Astrocyte of the cerebellum (primary cell): ENCODE results near the gene IL12RB2.
"Not testable (repeated sequence)": the region's sequence is repeated elsewhere in the genome, so short reads cannot be mapped to it uniquely, and the experiment has no call there.

Source experiments
- DNase-seq: peaks from one replicate; pipeline ENCODE4 v3.0.0-alpha.2; 2011; ENCODE audit warnings: low read depth
- H3K4me3 ChIP-seq: 2 replicates; pipeline ENCODE4 v1.5.1; 2011; ENCODE audit warnings: mild to moderate bottlenecking, low read depth, low read length, moderate library complexity
- in situ Hi-C: cut with HindIII; loops from 2 replicates; pipeline ENCODE4 v1.10.0; 2017; ENCODE audit warnings: low sequenced_read_pairs
- TF ChIP-seq, protein P1 (sequence below): IDR thresholded peaks from 2 replicates; pipeline ENCODE4 v1.5.1; 2012; ENCODE audit warnings: low read length, low read depth, moderate library complexity, mild to moderate bottlenecking; ENCODE audit errors: missing control alignments

Gene IL12RB2

DNA sequence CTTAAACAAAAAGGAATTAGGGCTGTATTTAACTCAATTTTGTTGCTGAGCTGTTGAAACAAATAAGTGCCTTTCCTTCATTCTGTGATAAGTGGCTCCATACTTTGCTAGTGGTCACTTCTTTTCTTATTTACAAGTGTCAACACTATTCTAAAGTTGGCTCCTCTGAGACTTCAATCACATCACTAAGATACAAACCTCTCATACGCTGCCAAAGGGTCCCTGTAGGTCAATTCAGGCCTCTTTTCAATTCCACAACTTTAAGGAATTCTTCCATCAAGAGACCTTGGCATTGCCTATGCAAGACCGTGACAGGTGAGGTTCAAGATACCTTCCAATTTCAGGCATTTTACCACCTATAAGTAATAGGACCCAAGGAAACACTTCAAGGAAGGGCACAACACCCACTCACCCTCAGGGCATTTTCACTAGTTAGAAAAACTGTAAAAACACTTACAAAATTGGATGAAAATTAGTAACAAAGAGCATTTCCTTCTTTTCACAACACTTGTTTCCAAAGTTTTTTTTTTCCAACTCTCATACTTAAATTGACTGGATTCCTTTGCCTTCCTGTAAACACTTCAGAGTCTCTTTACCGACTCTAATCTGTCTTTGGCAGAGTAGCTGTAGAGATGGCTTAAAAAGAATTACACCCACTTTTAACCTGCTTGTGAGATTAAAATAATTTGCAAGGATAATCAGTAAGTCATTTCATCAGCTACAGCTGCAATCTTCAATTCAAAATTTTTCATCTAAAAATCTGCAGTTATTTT, 98.0 kb downstream of the IL12RB2 start:
- no peak for DNase-seq
- in situ Hi-C loops, result no loop called here
- TF ChIP-seq, protein P1, sequence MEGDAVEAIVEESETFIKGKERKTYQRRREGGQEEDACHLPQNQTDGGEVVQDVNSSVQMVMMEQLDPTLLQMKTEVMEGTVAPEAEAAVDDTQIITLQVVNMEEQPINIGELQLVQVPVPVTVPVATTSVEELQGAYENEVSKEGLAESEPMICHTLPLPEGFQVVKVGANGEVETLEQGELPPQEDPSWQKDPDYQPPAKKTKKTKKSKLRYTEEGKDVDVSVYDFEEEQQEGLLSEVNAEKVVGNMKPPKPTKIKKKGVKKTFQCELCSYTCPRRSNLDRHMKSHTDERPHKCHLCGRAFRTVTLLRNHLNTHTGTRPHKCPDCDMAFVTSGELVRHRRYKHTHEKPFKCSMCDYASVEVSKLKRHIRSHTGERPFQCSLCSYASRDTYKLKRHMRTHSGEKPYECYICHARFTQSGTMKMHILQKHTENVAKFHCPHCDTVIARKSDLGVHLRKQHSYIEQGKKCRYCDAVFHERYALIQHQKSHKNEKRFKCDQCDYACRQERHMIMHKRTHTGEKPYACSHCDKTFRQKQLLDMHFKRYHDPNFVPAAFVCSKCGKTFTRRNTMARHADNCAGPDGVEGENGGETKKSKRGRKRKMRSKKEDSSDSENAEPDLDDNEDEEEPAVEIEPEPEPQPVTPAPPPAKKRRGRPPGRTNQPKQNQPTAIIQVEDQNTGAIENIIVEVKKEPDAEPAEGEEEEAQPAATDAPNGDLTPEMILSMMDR, result no peak
- H3K4me3 ChIP-seq, result no peak overlapping the region

DNA sequence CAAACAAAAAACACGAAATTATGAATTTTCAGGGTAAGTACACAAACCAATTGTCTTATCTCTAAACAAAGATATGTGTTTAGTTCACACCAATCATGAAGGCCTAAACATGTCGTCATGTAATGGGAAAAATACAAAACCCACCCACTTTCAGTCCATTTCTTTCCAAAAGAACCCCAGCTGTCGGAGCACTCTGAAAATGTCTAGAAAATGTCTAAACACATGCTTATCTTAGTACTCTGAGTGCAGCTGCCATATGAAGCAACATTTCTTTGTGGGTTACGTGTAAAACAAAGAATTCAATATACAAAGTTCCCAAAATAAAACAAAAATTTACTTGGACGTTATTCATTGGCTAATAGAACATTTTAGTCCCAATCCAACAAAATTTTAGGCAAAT, 99.8 kb downstream of the IL12RB2 start:
- TF ChIP-seq, protein P1, result no peak
- in situ Hi-C loops, result no loop called here

DNA sequence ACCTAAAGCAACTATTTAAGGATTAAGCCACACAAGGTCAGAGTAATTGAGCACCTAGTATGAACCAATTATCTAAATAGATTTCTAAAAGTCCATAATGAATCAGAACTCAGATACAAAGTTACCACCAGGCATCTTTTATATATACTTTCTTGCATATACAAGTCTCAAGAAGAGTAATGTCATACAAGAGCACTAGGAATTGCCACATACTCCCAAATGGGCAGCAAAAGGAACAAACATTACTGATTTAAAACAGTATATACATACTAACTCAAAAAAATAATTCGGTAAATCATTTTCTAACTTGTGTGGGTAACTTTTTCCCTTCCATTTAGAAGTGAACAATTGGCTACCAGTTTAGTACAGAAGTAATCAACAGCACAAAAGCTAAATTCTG, 100.5 kb downstream of the IL12RB2 start:
- H3K4me3 ChIP-seq, result no peak overlapping the region
- DNase-seq, result no peak
- TF ChIP-seq, protein P1, result no peak
- in situ Hi-C loops, result no loop called here

More for the DNA sequence above, 99.8 kb downstream of the IL12RB2 start:
- H3K4me3 ChIP-seq, result no peak overlapping the region
- DNase-seq, result no peak

DNA sequence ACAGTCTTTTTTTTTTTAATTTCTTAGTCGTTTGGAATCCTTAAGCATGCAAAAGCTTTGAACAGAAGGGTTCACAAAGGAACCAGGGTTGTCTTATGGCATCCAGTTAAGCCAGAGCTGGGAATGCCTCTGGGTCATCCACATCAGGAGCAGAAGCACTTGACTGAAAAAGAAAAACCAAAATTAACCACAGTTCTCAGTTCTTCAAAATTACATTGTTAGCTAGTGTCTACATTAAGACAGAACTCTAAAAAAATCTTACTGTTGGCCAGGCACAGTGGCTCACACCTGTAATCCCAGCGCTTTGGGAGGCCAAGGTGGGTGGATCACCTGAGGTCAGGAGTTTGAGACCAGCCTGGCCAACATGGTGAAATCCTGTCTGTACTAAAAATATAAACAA, 105.4 kb downstream of the IL12RB2 start:
- in situ Hi-C loops, H3K4me3 ChIP-seq, DNase-seq: not testable (repeated sequence)

DNA sequence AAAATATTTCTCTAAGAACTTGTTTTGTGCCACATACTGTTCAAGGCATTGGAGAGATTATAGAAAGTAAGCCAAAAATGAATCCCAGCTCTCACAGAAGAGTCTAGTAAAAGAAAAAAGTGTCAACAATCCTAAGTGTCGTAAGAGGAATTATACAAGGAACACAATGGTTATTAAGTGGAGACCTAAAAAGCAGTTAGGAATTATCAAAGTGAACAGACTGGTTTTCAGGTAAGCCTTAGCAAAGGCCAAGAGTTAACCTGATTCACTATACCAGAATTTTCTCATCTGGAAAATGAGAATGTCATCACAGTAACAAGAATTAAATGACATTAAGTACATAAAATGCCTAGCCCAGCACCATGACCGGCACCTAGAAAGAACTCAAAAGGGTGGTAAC, 106.9 kb downstream of the IL12RB2 start:
- no peak for DNase-seq
- TF ChIP-seq, protein P1, result no peak
- in situ Hi-C loops, result no loop called here
- H3K4me3 ChIP-seq, result no peak overlapping the region

DNA sequence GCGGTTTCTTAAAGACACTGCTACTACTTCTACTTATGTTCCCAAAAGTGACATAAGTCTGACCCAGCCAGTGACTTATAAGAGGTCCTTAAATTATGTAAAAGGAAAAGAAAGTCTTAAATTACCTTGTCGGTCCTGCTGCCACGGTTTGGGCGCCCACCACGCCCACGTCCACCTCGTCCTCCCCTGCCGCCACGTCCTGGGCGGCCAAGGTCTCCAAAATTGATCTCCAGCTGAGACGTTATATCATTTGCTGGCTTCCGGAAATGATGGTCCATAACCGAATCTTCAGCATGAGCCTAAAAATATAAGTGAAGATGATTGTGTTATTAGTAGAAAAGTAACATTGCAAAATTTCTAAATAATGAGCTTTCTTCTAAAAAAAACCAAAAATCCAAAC, 107.4 kb downstream of the IL12RB2 start:
- no peak for DNase-seq
- no peak overlapping the region for H3K4me3 ChIP-seq
- TF ChIP-seq, protein P1, result no peak
- in situ Hi-C loops, result no loop called here

DNA sequence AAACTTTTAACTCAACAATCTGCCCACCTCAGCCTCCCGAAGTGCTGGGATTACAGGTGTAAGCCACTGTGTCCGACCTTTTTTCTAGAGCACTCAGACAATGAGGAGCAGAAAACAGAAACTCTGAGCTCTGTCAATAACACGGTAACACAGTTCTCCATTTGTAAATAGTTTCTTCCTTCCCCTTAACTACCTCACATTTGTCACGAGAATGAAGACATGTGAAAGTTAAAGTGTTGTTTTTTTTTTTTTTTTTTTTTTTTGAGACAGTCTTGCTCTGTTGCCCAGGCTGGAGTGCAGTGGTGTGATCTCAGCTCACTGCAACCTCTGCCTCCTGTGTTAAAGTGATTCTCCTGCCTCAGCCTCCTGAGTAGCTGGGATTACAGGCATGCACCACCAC, 110.1 kb downstream of the IL12RB2 start:
- H3K4me3 ChIP-seq, in situ Hi-C loops, DNase-seq: not testable (repeated sequence)
